Prostate gland (tissue), 2 donors: ENCODE results near the gene GGNBP2. TPM values are rescaled to one million over a fixed set of nuclear protein-coding genes. Genes with fewer than 3 reads are reported as not detected.

Source experiments
- DNase-seq: peaks from one replicate; pipeline ENCODE4 v3.0.0-alpha.2; 2019; ENCODE audit warnings: low spot score
- H3K27ac ChIP-seq, 2 donors: fragments of 200-600 bp; sonication (generic); 2 replicates each; pipeline ENCODE4 v1.5.1; 2017 to 2019
- H3K27me3 ChIP-seq: fragments of 200-600 bp; sonication (generic); replicated peaks from 2 replicates; pipeline ENCODE4 v1.5.1; 2019; ENCODE audit not compliant: insufficient read depth
- H3K36me3 ChIP-seq, 2 donors: fragments of 200-600 bp; sonication (generic); 1 replicate in 1 of 2; 2 replicates in 1 of 2; pipeline versions ENCODE4 v1.5.1 to v1.8.1; 2017 to 2019
- H3K4me1 ChIP-seq: fragments of 200-600 bp; sonication (generic); replicated peaks from 2 replicates; pipeline ENCODE4 v1.5.1; 2019
- H3K4me3 ChIP-seq, 2 donors: fragments of 200-600 bp; sonication (generic); 2 replicates each; pipeline ENCODE4 v1.5.1; 2017 to 2019
- H3K9me3 ChIP-seq: fragments of 200-600 bp; sonication (generic); 2 replicates; pipeline ENCODE4 v1.5.1; 2017
- CTCF ChIP-seq, 4 experiments: fragments of 200-600 bp in 2 of 4; fragments of 450-650 bp in 2 of 4; sonication (generic) in 2 of 4; IDR thresholded peaks; 1 replicate in 3 of 4; 2 replicates in 1 of 4; pipeline ENCODE4 v1.5.1; 2016 to 2019; ENCODE audit warnings: antibody characterized with exemption in 4 of 4, mild to moderate bottlenecking in 2 of 4, moderate library complexity in 2 of 4
- POLR2A ChIP-seq: fragments of 450-650 bp; IDR thresholded peaks from one replicate; pipeline ENCODE4 v1.6.1; 2016; ENCODE audit warnings: antibody characterized with exemption, mild to moderate bottlenecking
- POLR2AphosphoS5 ChIP-seq: sonication (generic); formaldehyde crosslinking; IDR thresholded peaks from one replicate; pipeline ENCODE4 v1.6.1; 2017; ENCODE audit warnings: antibody characterized with exemption
- WGBS: methylation state at CpG from one replicate; pipeline ENCODE4 v1.1.5; 2018; 5-methylcytosine and 5-hydroxymethylcytosine counted together
- intact Hi-C: fragments of 100-400 bp; cut with DNase I; formaldehyde crosslinking; loops from one replicate; pipeline ENCODE4 v1.14.2; 2022
- total RNA-seq, 2 donors: library from RNA; depleted of rRNA; stranded (reverse); fragments of >200 nt; gene quantifications; one replicate each; pipeline ENCODE4 v1.1.0, GENCODE V29; 2016

GGNBP2 gene
- total RNA-seq, 2 donors from 2014 or later: 34.8 to 71.7 TPM

GRCh38 chr17:36525113-36525512 lies 19.6 kb upstream of the GGNBP2 start:
- H3K27me3 ChIP-seq: no peaks in the 10 kb centered on the region
- no peaks in the 10 kb centered on the region for H3K4me1 ChIP-seq
- intact Hi-C loops: no loop called here
- no peak for DNase-seq
- WGBS: 91% methylated on average over 2 of the region's 2 CpGs
- no peak for TF ChIP-seq POLR2A
- no peak for TF ChIP-seq CTCF (IDR thresholded peaks at IDR 0.05)
- no peak for TF ChIP-seq POLR2AphosphoS5
- no peak overlapping the region for H3K27ac ChIP-seq
- peaks cover 0 to 6% of the 10 kb centered on the region in 2 donors for H3K36me3 ChIP-seq
- H3K9me3 ChIP-seq: no peaks in the 10 kb centered on the region
- no peak overlapping the region for H3K4me3 ChIP-seq

GRCh38 chr17:36525888-36526287 lies 18.8 kb upstream of the GGNBP2 start:
- no peaks in the 10 kb centered on the region for H3K9me3 ChIP-seq
- no peak overlapping the region for H3K27ac ChIP-seq
- 96% methylated on average over 6 of the region's 6 CpGs for WGBS
- DNase-seq: no peak
- H3K4me1 ChIP-seq: no peaks in the 10 kb centered on the region
- intact Hi-C loops: no loop called here
- H3K4me3 ChIP-seq: no peak overlapping the region
- no peak for TF ChIP-seq POLR2A
- no peaks in the 10 kb centered on the region for H3K27me3 ChIP-seq
- H3K36me3 ChIP-seq: peaks cover 0 to 6% of the 10 kb centered on the region in 2 donors

- Histone ChIP-seq H3K36me3 (peaks cover 0 to 6% of the 10 kb centered on the region in 2 donors), H3K27me3 (no peaks in the 10 kb centered on the region), H3K9me3 (no peaks in the 10 kb centered on the region), H3K4me3 (no peak overlapping the region), H3K4me1 (no peaks in the 10 kb centered on the region), H3K27ac (no peak overlapping the region)
- intact Hi-C loops: no loop called here
- 94% methylated on average over 7 of the region's 7 CpGs for WGBS
- no peak for DNase-seq
- TF ChIP-seq POLR2AphosphoS5: no peak
- no peak for TF ChIP-seq POLR2A
- no peak for TF ChIP-seq CTCF (IDR thresholded peaks at IDR 0.05)
Observed at GRCh38 chr17:36527621-36528250, 17.0 kb upstream of the GGNBP2 start.

- TF ChIP-seq POLR2A (no peak), POLR2AphosphoS5 (no peak), CTCF (IDR thresholded peaks at IDR 0.05) (no peak)
- no peak overlapping the region for H3K4me3 ChIP-seq
- H3K36me3 ChIP-seq: peaks cover 0 to 6% of the 10 kb centered on the region in 2 donors
- H3K4me1 ChIP-seq: peaks cover 5% of the 10 kb centered on the region
- intact Hi-C loops: no loop called here
- H3K27ac ChIP-seq: no peak overlapping the region
- no peaks in the 10 kb centered on the region for H3K27me3 ChIP-seq
- H3K9me3 ChIP-seq: no peaks in the 10 kb centered on the region
- DNase-seq: no peak
Observed at GRCh38 chr17:36529121-36529520, 15.6 kb upstream of the GGNBP2 start.

- H3K4me3 ChIP-seq: no peak overlapping the region
- H3K36me3 ChIP-seq: peaks cover 0 to 3% of the 10 kb centered on the region in 2 donors
- WGBS: 90% methylated on average over 2 of the region's 2 CpGs
- TF ChIP-seq POLR2A: no peak
- no peak for TF ChIP-seq CTCF (IDR thresholded peaks at IDR 0.05)
- no peak for TF ChIP-seq POLR2AphosphoS5
- H3K9me3 ChIP-seq: no peaks in the 10 kb centered on the region
- no peak for DNase-seq
- peaks cover 5% of the 10 kb centered on the region for H3K4me1 ChIP-seq
- no peak overlapping the region for H3K27ac ChIP-seq
- H3K27me3 ChIP-seq: no peaks in the 10 kb centered on the region
- intact Hi-C loops: loop anchor here (5.0 to 10.0 kb wide), 2 partner anchors 45 to 822 kb away; partner anchors contain the start of gene ZNHIT3
Observed at GRCh38 chr17:36532435-36532975, 12.2 kb upstream of the GGNBP2 start.
